Measurements from ENCODE around the gene PTPRE.

Gene PTPRE

GRCh38 chr10:127932521-127933270, 25.8 kb downstream of the PTPRE start:
- no peak for DNase-seq (ENCODE audit: extremely low read depth, low read depth)
- no peak for TF ChIP-seq CTCF (IDR thresholded peaks at IDR 0.05; ENCODE audit: low read depth, low read length)

- DNase-seq (ENCODE audit: extremely low read depth, low read depth): no peak
- TF ChIP-seq CTCF (IDR thresholded peaks at IDR 0.05; ENCODE audit: low read depth, low read length): no peak
Measured at GRCh38 chr10:127933271-127933670, 26.4 kb downstream of the PTPRE start.

GRCh38 chr10:127934383-127934782, 27.5 kb downstream of the PTPRE start:
- no peak for TF ChIP-seq CTCF (IDR thresholded peaks at IDR 0.05; ENCODE audit: low read depth, low read length)

GRCh38 chr10:127935071-127935561, 28.2 kb downstream of the PTPRE start:
- TF ChIP-seq CTCF (IDR thresholded peaks at IDR 0.05; ENCODE audit: low read depth, low read length): no peak
- DNase-seq (ENCODE audit: extremely low read depth, low read depth): peak; percentile 29

More at GRCh38 chr10:127934383-127934782, 27.5 kb downstream of the PTPRE start:
- DNase-seq (ENCODE audit: extremely low read depth, low read depth): no peak

GRCh38 chr10:127937069-127937468, 30.2 kb downstream of the PTPRE start:
- DNase-seq (ENCODE audit: extremely low read depth, low read depth): no peak
- no peak for TF ChIP-seq CTCF (IDR thresholded peaks at IDR 0.05; ENCODE audit: low read depth, low read length)

- TF ChIP-seq CTCF (IDR thresholded peaks at IDR 0.05; ENCODE audit: low read depth, low read length): no peak
- no peak for DNase-seq (ENCODE audit: extremely low read depth, low read depth)
Measured at GRCh38 chr10:127937915-127938463, 31.1 kb downstream of the PTPRE start.

- DNase-seq (ENCODE audit: extremely low read depth, low read depth): no peak
- TF ChIP-seq CTCF (IDR thresholded peaks at IDR 0.05; ENCODE audit: low read depth, low read length): no peak
Measured at GRCh38 chr10:127939786-127940330, 33.0 kb downstream of the PTPRE start.

All from AG09319 (cell line).